Peyer's patch (tissue), 4 donors: ENCODE data around the gene TPI1. TPM values are rescaled to one million over a fixed set of nuclear protein-coding genes. Genes with fewer than 3 reads are reported as not detected.

Source experiments
- DNase-seq, 3 donors: peaks; one replicate each; pipeline ENCODE4 v3.0.0-alpha.2; 2017 to 2019
- H3K27ac ChIP-seq, 4 donors: fragments of 200-600 bp; sonication (generic); one replicate each; pipeline ENCODE4 v1.5.1; 2016 to 2019
- H3K27me3 ChIP-seq, 2 donors: fragments of 200-600 bp; sonication (generic); one replicate each; pipeline ENCODE4 v1.5.1; 2019
- H3K36me3 ChIP-seq, 3 donors: fragments of 200-600 bp; sonication (generic); one replicate each; pipeline ENCODE4 v1.5.1; 2016 to 2019
- H3K4me1 ChIP-seq, 4 donors: fragments of 200-600 bp; sonication (generic); one replicate each; pipeline ENCODE4 v1.5.1; 2016 to 2019
- H3K4me3 ChIP-seq, 4 donors: fragments of 200-600 bp; sonication (generic); 1 replicate in 3 of 4; 2 replicates in 1 of 4; pipeline ENCODE4 v1.5.1; 2016 to 2019; ENCODE audit warnings: mild to moderate bottlenecking in 1 of 4
- H3K9me3 ChIP-seq, 4 donors: fragments of 200-600 bp; sonication (generic); one replicate each; pipeline ENCODE4 v1.5.1; 2016 to 2019; ENCODE audit warnings: mild to moderate bottlenecking in 1 of 4
- POLR2A ChIP-seq, 2 donors: fragments of 450-650 bp; IDR thresholded peaks; one replicate each; pipeline ENCODE4 v1.5.1; 2017; ENCODE audit warnings: antibody characterized with exemption in 2 of 2, mild to moderate bottlenecking in 2 of 2, moderate library complexity in 2 of 2
- total RNA-seq, 4 donors: library from RNA; depleted of rRNA; stranded (reverse); fragments of >200 nt; gene quantifications; one replicate each; pipeline ENCODE4 v1.1.0, GENCODE V29; 2016
- TF ChIP-seq, protein P1 (sequence below), 6 experiments: fragments of 450-650 bp in 4 of 6; fragments of 200-600 bp in 2 of 6; sonication (generic) in 1 of 6; IDR thresholded peaks; one replicate each; pipeline ENCODE4 v1.5.1; 2017 to 2019; ENCODE audit warnings: antibody characterized with exemption in 6 of 6, mild to moderate bottlenecking in 3 of 6, moderate library complexity in 1 of 6

TPI1 gene
- total RNA-seq, 4 donors from 2014 or later, result 591 to 1,061 (median 658) TPM

DNA sequence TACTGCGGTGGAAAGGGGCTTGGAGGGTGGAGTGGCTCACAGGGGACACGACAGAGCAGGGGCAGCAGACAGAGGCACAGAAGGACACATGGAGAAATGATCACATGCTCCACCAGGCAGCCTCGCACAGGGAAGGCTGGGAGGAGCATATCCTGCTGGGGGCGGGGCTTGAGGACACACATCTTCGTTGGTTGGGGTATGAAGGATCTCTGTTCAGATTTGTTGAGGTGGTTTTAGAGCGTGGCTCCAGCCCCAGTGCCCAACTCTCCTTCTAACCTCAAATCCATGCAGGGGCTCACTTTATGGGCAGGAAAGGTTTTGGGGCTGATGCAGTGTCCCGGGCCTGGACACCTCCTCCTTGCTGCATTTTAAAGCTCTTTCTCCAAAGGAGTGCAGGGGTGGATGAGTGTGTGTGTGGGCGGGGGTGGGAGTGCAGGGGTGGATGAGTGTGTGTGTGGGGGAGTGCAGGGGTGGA, 39.9 kb upstream of the TPI1 start:
- DNase-seq, result peak; percentile 67 to 90 (median 81)
- no peaks in the 10 kb centered on the region for H3K36me3 ChIP-seq
- no peak overlapping the region for H3K4me3 ChIP-seq
- TF ChIP-seq, protein P1, sequence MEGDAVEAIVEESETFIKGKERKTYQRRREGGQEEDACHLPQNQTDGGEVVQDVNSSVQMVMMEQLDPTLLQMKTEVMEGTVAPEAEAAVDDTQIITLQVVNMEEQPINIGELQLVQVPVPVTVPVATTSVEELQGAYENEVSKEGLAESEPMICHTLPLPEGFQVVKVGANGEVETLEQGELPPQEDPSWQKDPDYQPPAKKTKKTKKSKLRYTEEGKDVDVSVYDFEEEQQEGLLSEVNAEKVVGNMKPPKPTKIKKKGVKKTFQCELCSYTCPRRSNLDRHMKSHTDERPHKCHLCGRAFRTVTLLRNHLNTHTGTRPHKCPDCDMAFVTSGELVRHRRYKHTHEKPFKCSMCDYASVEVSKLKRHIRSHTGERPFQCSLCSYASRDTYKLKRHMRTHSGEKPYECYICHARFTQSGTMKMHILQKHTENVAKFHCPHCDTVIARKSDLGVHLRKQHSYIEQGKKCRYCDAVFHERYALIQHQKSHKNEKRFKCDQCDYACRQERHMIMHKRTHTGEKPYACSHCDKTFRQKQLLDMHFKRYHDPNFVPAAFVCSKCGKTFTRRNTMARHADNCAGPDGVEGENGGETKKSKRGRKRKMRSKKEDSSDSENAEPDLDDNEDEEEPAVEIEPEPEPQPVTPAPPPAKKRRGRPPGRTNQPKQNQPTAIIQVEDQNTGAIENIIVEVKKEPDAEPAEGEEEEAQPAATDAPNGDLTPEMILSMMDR (IDR thresholded peaks at IDR 0.05), result no peak
- no peak for TF ChIP-seq POLR2A (IDR thresholded peaks at IDR 0.05)
- peaks cover 0 to 22% (median 8%) of the 10 kb centered on the region in 4 donors for H3K4me1 ChIP-seq
- H3K9me3 ChIP-seq, result no peaks in the 10 kb centered on the region
- peak overlapping the region in 2 of 4 donors; percentile 52 to 72 for H3K27ac ChIP-seq
- H3K27me3 ChIP-seq, result no peaks in the 10 kb centered on the region

- H3K9me3 ChIP-seq, result no peaks in the 10 kb centered on the region
- peak within 1 kb of the TSS; percentile 64 to 77 (median 70) for H3K27ac ChIP-seq
Measured at GRCh38 chr12:6827982-6828780, 39.1 kb upstream of the TPI1 start, which contains the start of gene P3H3. P3H3 (plus strand) TSS chr12:6828407; CDS start chr12:6828441, 34 bp downstream.

GRCh38 chr12:6828781-6829535, 38.4 kb upstream of the TPI1 start:
- TF ChIP-seq POLR2A (IDR thresholded peaks at IDR 0.05), result no peak
- TF ChIP-seq, protein P1 (IDR thresholded peaks at IDR 0.05), result no peak
- Histone ChIP-seq H3K4me1 (peaks cover 0 to 22% (median 8%) of the 10 kb centered on the region in 4 donors), H3K9me3 (no peaks in the 10 kb centered on the region), H3K27ac (peak overlapping the region; percentile 64 to 77 (median 70)), H3K4me3 (peak overlapping the region; percentile 62 to 87 (median 70)), H3K27me3 (no peaks in the 10 kb centered on the region), H3K36me3 (peaks cover 0 to 6% (median 0%) of the 10 kb centered on the region in 3 donors)
- peak; percentile 38 to 70 (median 62) for DNase-seq

More at GRCh38 chr12:6827982-6828780, 39.1 kb upstream of the TPI1 start, which contains the start of gene P3H3:
- TF ChIP-seq, protein P1 (IDR thresholded peaks at IDR 0.05), result peak in 2 of 6 experiments; percentile 2 to 29
- no peak for TF ChIP-seq POLR2A (IDR thresholded peaks at IDR 0.05)
- Histone ChIP-seq H3K4me3 (peak within 1 kb of the TSS; percentile 62 to 87 (median 70)), H3K4me1 (peaks cover 0 to 22% (median 8%) of the 10 kb centered on the region in 4 donors), H3K27me3 (no peaks in the 10 kb centered on the region), H3K36me3 (no peaks in the 10 kb centered on the region)
- peak in 2 of 3 donors; percentile 48 to 63 for DNase-seq

DNA sequence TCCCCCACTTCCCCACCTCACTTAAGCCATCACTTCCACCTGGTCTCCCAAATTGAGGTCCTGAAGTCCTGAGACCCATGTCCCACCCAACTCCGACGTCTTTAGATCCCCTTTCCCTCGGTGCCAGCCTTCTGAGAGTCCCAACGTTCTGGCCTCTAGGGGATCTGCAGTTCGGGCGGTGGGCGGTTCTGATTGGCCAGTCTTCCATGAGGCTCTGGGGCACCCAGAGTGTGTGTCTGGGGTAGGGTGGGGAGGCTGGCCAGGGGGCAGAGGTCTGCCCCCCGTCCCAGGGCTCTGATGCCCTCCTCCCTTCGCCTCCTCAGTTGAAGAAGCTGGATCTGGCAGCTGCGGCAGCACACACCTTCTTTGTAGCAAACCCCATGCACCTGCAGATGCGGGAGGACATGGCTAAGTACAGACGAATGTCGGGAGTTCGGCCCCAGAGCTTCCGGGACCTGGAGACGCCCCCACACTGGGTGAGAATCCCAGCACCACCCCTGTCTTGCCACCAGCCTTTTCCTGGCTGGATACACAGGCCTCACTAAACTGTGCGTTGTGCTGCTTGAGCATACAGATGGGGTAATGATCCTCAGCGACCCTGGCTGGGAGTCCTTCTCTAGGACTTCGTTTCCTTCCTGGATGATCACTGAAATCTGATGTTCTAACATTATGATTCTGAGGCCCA, 37.7 kb upstream of the TPI1 start:
- peak in 2 of 3 donors; percentile 32 to 64 for DNase-seq
- no peaks in the 10 kb centered on the region for H3K9me3 ChIP-seq
- TF ChIP-seq, protein P1 (IDR thresholded peaks at IDR 0.05), result peak in 3 of 6 experiments; percentile 10 to 18 (median 11)
- peak in 1 of 2 donors; percentile 7 for TF ChIP-seq POLR2A (IDR thresholded peaks at IDR 0.05)
- H3K4me3 ChIP-seq, result peak overlapping the region; percentile 62 to 87 (median 70)
- H3K27ac ChIP-seq, result peak overlapping the region; percentile 64 to 77 (median 70)
- H3K36me3 ChIP-seq, result peaks cover 0 to 6% (median 0%) of the 10 kb centered on the region in 3 donors
- peaks cover 0 to 22% (median 8%) of the 10 kb centered on the region in 4 donors for H3K4me1 ChIP-seq
- no peaks in the 10 kb centered on the region for H3K27me3 ChIP-seq
